ENCODE data around the gene RAB6B.

Gene RAB6B

DNA sequence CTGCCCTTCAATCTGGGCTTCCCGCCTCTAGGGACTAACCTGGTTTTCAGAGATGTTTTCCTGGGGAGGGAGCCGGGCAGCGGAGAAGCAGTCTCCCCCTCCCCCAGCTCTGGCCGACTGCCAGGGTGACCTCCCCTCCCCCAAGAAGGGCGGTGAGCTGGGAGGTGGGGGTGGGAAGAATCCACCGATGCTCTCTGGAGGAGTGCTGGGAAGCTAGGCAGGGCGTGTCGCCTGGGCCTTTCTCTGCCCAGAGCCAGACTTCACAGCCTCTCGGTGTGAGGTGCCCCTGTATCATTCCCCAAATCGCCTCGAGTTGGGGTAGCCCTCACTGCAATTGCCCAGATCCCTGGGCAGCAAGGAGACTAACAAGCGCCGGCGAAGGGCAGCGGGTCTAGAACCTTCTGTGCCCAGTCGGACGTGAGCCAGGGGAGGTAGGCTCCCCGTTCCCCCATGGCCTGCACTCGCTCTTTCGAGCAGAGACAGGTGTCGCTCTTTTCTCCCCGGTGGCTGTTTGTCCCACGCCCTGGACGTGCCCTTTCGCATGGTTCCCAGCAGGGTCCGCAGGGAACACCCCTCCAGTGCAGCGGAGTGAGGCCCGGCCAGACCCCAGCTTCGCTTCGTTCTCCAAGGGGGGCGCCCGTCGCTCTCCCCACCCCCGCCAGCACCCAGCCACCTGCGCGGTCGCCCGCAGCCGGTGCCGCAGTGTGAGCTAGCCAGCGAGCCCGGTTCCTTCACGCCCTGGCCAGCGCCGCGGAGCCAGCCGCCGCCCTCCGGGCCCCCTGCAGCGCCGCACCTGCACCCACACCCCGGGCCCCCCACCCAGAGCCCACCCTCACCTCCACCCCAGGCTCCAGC is 1.1 kb downstream of the RAB6B start:
- DNase-seq (ENCODE audit: low read depth), result no peak

- no peak for DNase-seq (ENCODE audit: low read depth)
Measured at GRCh38 chr3:133893683-133894352, 1.9 kb downstream of the RAB6B start.

- DNase-seq (ENCODE audit: low read depth), result no peak
Measured at GRCh38 chr3:133892541-133893231, 3.0 kb downstream of the RAB6B start.

- DNase-seq (ENCODE audit: low read depth), result no peak
Measured at GRCh38 chr3:133891662-133892378, 3.9 kb downstream of the RAB6B start.

DNA sequence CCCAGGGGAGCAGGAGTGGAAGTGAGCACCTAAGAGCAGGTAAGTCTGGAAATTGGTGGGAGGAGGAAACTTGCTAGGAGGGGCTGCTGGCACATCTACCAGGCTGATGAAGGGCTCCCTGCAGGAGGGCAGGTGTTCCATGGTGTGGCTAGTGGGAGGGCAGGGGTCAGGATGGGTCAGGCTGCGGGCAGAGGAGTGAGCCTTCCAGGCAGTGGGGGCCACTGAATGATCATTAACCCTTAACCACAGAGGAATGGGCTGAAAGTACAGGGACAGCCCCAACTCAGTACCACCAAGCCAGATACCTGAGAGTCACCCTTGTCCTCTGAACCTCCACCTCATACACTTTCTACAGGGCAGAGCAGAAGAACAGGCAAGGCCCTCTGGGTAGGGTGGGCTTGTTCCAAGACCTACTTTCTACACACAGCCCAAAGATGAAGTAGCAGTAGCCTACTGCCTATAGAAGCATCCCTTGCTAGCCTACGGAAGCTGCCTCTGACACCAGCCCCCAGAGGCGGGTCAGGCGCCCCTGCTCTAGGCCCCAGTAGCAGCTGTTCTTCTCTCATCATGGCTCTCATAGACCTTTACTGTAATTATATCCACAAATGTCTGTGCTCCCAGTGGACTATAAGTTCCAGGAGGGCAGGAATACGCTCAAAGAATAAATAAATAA is 4.6 kb downstream of the RAB6B start:
- no peak for DNase-seq (ENCODE audit: low read depth)

GRCh38 chr3:133890037-133890436 is 5.6 kb downstream of the RAB6B start:
- DNase-seq (ENCODE audit: low read depth), result no peak

DNA sequence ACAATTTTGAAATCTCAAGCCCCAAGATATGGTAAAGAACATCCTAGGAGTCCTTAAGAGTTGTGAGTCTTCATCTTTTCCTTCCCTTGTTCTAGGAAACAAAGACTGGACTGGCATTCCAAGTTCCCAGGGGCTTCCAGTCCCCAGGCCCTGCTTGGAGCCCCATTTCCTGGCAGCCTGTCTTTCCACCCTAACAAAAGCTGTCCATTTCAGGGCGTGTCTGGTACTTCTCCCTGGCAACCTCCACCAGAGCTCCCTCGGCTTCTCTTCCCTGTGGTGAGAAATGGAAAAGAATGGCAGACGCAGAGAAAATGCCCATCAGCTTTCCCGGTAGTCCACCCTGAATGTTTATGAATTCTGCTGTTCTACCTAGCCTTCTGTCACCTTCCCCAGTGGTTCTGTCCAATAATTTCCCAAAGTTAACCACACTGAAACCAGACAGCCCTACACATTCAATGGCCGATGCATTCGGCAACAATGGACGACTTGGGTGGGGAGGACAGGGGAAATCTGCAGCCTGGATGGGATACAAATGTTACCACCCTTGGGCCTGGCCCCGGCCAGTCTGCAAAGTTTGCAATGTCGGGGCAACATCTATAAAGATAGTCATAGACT is 6.8 kb downstream of the RAB6B start:
- no peak for DNase-seq (ENCODE audit: low read depth)

- DNase-seq (ENCODE audit: low read depth), result no peak
Measured at GRCh38 chr3:133887803-133888703, 7.6 kb downstream of the RAB6B start.

DNA sequence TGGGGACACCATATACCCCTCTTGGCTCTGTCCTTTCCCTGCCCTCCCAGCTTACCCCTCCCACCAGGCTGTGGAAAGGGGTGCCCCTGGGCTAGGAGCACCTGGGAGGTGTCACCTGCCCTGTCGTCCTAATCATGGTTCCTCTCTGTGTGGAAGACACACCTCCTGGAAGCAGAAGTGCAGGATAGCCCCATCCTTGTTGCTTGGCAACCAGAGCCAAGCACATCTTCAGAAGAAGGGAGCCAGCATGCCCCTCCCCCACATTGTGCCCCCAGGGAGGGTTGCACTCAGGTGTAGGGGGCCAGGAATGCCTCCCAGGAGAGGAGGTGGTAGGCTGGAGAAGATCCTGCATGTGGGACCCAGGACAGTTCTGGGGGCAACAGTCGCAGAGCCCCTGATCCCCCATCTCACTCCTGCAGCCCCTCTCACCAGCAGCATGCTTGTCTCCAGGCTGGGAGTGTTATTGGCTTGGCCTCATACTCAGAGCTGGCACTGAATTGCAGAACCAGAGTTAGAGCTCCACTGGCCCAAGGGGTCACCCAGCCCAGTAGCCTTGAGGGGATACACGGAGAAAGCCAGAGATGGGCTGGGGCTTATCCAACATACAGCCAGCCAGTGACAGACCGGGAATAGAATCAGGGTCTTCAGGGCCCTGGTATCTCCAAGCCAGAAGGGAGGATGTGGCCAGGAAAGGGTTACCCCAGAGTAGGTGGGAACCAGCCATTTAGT is 8.4 kb downstream of the RAB6B start:
- no peak for DNase-seq (ENCODE audit: low read depth)

DNA sequence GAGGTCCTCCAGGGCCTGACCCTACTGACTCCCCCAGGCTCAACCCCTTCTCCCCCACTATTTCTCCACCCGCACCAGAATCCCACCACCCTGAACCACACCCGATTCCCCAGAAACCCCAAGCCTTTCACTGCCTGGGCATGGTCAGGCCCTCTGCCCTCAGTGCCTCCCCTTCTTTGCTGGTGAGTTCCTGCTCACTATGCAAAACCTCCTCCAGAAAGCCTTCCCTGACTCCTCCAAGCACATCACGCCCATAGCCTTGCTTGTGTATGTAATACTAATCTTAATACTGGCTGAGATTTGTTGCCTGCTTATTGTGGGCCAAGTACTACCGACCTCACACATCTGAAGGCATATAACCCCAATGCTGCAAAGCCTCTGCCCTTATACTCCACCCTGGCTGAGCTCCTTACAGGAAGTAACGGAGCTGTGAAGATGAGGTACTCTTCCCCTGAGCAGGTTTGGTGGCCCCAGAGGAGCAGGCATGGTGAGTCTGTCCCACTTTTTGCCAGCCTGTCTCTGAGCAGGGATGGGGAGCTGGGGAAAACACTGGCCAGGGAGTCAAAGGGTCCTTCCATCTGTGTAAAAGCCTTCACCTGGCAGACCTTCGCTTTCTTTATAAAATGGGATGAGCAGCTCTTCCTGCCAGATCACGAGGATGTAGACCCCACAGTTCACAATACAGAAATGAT is 9.5 kb downstream of the RAB6B start:
- no peak for DNase-seq (ENCODE audit: low read depth)

- no peak for DNase-seq (ENCODE audit: low read depth)
Measured at GRCh38 chr3:133884887-133885711, 10.6 kb downstream of the RAB6B start.

DNA sequence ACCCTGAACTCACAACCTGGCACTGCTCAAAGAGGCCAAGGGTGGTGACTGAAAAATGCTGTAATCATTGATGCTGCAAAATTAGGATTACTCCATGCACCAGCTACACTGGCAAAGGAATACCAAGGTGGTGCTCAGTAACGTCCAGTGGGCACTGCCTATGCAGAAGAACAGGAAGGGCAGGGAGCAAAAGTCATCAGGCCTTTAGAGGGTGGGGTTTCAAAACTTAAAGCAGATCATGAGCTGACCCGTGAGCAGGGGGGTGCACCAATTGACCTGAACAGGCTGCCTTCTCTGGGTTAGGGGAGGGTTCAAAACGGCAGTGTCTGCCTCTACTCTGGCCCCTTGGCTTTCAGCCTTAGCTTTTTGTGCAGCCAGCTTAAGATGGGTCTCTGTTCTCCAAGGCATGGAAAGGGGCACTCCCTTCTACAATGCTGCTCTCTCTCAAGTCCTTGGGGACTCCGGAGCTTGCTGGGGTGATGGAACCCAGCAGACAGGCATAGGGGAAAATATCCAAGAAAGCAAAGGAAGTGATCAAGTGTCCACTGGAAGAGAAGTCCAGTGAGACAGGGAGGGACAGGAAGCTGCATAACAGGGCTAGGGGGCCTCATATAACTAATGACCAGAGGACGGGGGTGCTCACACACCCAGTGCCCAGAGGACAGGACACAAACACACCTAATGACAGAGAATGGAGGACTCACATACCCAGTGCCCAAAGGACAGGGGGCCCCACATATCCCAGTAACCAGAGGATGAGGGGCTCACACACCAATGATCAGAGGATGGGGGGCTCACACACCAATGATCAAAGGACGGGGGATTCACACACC is 11.4 kb downstream of the RAB6B start:
- DNase-seq (ENCODE audit: low read depth), result no peak

GRCh38 chr3:133883641-133884040 is 12.0 kb downstream of the RAB6B start:
- DNase-seq (ENCODE audit: low read depth), result no peak

DNA sequence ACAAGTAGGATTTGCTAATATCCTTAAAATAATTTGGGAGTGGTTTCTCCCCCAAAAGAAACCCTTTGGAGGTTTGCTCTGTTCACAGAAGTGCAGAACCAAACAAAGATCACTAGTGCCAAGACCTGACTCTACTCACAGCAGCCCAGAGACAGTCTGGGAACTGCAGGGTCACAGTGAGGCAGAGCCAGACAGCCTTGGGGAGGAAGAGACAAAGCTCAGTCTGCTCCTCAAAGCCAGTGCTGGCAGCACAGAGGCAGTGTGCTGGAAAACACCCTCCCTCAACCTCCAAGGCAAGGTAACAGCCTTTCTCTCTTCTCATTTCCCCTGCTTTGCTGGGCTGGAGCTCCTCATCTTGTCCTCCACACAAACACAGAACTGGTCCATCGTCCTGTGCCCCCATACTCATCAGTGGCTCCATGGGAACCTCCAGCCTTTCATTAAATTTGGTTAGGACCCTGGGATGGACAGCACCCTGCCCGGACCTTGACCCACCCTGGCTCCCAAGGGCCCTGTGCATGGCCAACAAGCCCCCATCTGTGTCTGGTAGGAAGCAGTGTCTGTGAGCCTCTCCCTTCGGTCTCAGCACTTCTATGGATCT is 12.6 kb downstream of the RAB6B start:
- DNase-seq (ENCODE audit: low read depth), result no peak

DNA sequence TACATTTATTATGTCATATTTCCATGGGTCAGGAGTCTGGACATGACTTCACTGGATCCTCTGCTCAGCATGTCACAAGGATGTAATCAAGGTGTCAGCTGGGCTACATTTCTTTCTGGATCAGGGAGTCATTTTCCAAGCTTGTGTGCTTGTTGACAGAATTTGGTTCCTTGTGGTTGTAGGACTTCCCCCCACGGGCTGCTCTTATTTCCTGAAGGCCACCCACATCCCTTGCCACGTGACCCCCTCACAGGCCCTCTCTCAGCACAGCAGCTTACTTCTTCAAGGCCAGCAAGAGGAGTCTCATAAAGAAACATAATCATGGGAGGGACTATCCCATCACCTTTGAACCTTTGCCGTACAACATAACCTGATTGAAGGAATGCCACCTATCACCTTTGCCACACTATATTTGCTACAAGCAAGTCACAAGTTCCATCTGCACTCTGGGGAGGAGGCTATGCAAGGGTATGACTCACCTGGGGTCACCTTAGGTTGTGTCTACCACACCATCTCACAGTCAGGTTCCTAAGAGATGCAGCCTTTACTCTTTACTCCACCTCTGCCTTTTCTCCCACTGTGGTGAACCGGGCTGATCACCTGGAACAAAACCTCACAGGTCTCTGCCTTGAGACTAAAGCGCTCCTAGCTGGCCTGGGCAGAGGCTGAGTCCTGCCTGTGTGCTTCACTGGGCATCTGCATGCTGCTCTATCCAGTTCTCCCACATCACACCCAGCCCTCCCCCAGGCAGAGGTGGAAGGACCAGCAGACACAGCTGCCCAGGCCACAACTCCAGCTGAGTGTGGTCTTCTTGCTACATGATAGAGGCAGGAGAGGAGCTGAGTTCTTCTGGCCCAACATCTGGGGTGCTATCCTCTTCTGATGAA is 13.5 kb downstream of the RAB6B start:
- DNase-seq (ENCODE audit: low read depth), result no peak

DNA sequence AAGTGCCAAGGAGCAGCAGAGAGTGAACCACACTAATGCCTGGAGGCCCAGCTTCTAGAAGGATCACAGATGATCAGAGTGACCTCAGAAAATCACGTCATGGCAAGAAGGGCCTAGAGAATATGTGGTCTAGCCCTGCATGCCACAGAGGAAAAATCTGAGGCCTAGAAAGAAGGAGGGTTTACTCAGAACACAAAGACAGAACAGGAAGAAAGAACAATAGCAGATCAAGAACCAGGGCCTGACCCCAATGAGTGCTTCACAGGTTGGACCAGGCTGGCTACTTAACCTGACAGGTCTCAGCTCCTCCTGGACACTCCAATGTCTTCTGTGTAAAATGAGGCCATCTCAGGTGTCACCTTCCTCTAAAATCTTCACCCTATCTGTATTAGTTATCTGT is 14.2 kb downstream of the RAB6B start:
- no peak for DNase-seq (ENCODE audit: low read depth)
